ENCODE data around the gene TMEM178B. TPM values are rescaled to one million over a fixed set of nuclear protein-coding genes. Genes with fewer than 3 reads are reported as not detected.

Gene TMEM178B
- total RNA-seq, 1 experiment from 2014 or later: 1.1 TPM

GRCh38 chr7:141200191-141201108, 126.6 kb downstream of the TMEM178B start:
- Histone ChIP-seq H3K27me3 (ENCODE audit: control insufficient read depth, insufficient read depth, low read length) (no peaks in the 10 kb centered on the region), H3K36me3 (replicated peaks; ENCODE audit: control insufficient read depth, insufficient read depth, low read length) (no peaks in the 10 kb centered on the region), H3K4me3 (ENCODE audit: insufficient read depth, low read depth, low read length) (no peak overlapping the region)
- no peak for DNase-seq

GRCh38 chr7:141201145-141201885, 127.5 kb downstream of the TMEM178B start:
- DNase-seq: peak; percentile 48

GRCh38 chr7:141202535-141202934, 128.7 kb downstream of the TMEM178B start:
- Histone ChIP-seq H3K27me3 (ENCODE audit: control insufficient read depth, insufficient read depth, low read length) (no peaks in the 10 kb centered on the region), H3K36me3 (replicated peaks; ENCODE audit: control insufficient read depth, insufficient read depth, low read length) (no peaks in the 10 kb centered on the region), H3K4me3 (ENCODE audit: insufficient read depth, low read depth, low read length) (no peak overlapping the region)
- DNase-seq: no peak

More at GRCh38 chr7:141201145-141201885, 127.5 kb downstream of the TMEM178B start:
- Histone ChIP-seq H3K27me3 (ENCODE audit: control insufficient read depth, insufficient read depth, low read length) (no peaks in the 10 kb centered on the region), H3K36me3 (replicated peaks; ENCODE audit: control insufficient read depth, insufficient read depth, low read length) (no peaks in the 10 kb centered on the region), H3K4me3 (ENCODE audit: insufficient read depth, low read depth, low read length) (no peak overlapping the region)

- no peak overlapping the region for H3K4me3 ChIP-seq (ENCODE audit: insufficient read depth, low read depth, low read length)
- H3K36me3 ChIP-seq (replicated peaks; ENCODE audit: control insufficient read depth, insufficient read depth, low read length): no peaks in the 10 kb centered on the region
- no peak for DNase-seq
- no peaks in the 10 kb centered on the region for H3K27me3 ChIP-seq (ENCODE audit: control insufficient read depth, insufficient read depth, low read length)
These were observed 129.3 kb downstream of the TMEM178B start for GRCh38 chr7:141203177-141203576.

GRCh38 chr7:141203586-141203985, 129.7 kb downstream of the TMEM178B start:
- H3K36me3 ChIP-seq (replicated peaks; ENCODE audit: control insufficient read depth, insufficient read depth, low read length): no peaks in the 10 kb centered on the region
- H3K4me3 ChIP-seq (ENCODE audit: insufficient read depth, low read depth, low read length): no peak overlapping the region
- H3K27me3 ChIP-seq (ENCODE audit: control insufficient read depth, insufficient read depth, low read length): no peaks in the 10 kb centered on the region
- DNase-seq: no peak

GRCh38 chr7:141207661-141208060, 133.8 kb downstream of the TMEM178B start:
- Histone ChIP-seq H3K27me3 (ENCODE audit: control insufficient read depth, insufficient read depth, low read length) (no peaks in the 10 kb centered on the region), H3K4me3 (ENCODE audit: insufficient read depth, low read depth, low read length) (no peak overlapping the region), H3K36me3 (replicated peaks; ENCODE audit: control insufficient read depth, insufficient read depth, low read length) (no peaks in the 10 kb centered on the region)
- no peak for DNase-seq

GRCh38 chr7:141208539-141208938, 134.7 kb downstream of the TMEM178B start:
- DNase-seq: peak; percentile 48
- H3K36me3 ChIP-seq (replicated peaks; ENCODE audit: control insufficient read depth, insufficient read depth, low read length): no peaks in the 10 kb centered on the region
- no peak overlapping the region for H3K4me3 ChIP-seq (ENCODE audit: insufficient read depth, low read depth, low read length)

GRCh38 chr7:141209454-141209853, 135.6 kb downstream of the TMEM178B start:
- Histone ChIP-seq H3K4me3 (ENCODE audit: insufficient read depth, low read depth, low read length) (no peak overlapping the region), H3K36me3 (replicated peaks; ENCODE audit: control insufficient read depth, insufficient read depth, low read length) (no peaks in the 10 kb centered on the region), H3K27me3 (ENCODE audit: control insufficient read depth, insufficient read depth, low read length) (no peaks in the 10 kb centered on the region)
- no peak for DNase-seq

More at GRCh38 chr7:141208539-141208938, 134.7 kb downstream of the TMEM178B start:
- H3K27me3 ChIP-seq (ENCODE audit: control insufficient read depth, insufficient read depth, low read length): no peaks in the 10 kb centered on the region

GRCh38 chr7:141210862-141211261, 137.0 kb downstream of the TMEM178B start:
- no peak for DNase-seq
- Histone ChIP-seq H3K36me3 (replicated peaks; ENCODE audit: control insufficient read depth, insufficient read depth, low read length) (no peaks in the 10 kb centered on the region), H3K27me3 (ENCODE audit: control insufficient read depth, insufficient read depth, low read length) (no peaks in the 10 kb centered on the region), H3K4me3 (ENCODE audit: insufficient read depth, low read depth, low read length) (no peak overlapping the region)

- H3K36me3 ChIP-seq (replicated peaks; ENCODE audit: control insufficient read depth, insufficient read depth, low read length): no peaks in the 10 kb centered on the region
- no peak overlapping the region for H3K4me3 ChIP-seq (ENCODE audit: insufficient read depth, low read depth, low read length)
- DNase-seq: no peak
- no peaks in the 10 kb centered on the region for H3K27me3 ChIP-seq (ENCODE audit: control insufficient read depth, insufficient read depth, low read length)
These were observed 139.4 kb downstream of the TMEM178B start for GRCh38 chr7:141213226-141213625.

- Histone ChIP-seq H3K27me3 (ENCODE audit: control insufficient read depth, insufficient read depth, low read length) (no peaks in the 10 kb centered on the region), H3K4me3 (ENCODE audit: insufficient read depth, low read depth, low read length) (no peak overlapping the region), H3K36me3 (replicated peaks; ENCODE audit: control insufficient read depth, insufficient read depth, low read length) (no peaks in the 10 kb centered on the region)
- DNase-seq: no peak
These were observed 144.1 kb downstream of the TMEM178B start for GRCh38 chr7:141217938-141218337.

- DNase-seq: no peak
- no peaks in the 10 kb centered on the region for H3K36me3 ChIP-seq (replicated peaks; ENCODE audit: control insufficient read depth, insufficient read depth, low read length)
- H3K4me3 ChIP-seq (ENCODE audit: insufficient read depth, low read depth, low read length): no peak overlapping the region
- H3K27me3 ChIP-seq (ENCODE audit: control insufficient read depth, insufficient read depth, low read length): no peaks in the 10 kb centered on the region
These were observed 145.1 kb downstream of the TMEM178B start for GRCh38 chr7:141218941-141219340.

- DNase-seq: peak; percentile 75
- Histone ChIP-seq H3K36me3 (replicated peaks; ENCODE audit: control insufficient read depth, insufficient read depth, low read length) (no peaks in the 10 kb centered on the region), H3K4me3 (ENCODE audit: insufficient read depth, low read depth, low read length) (no peak overlapping the region), H3K27me3 (ENCODE audit: control insufficient read depth, insufficient read depth, low read length) (no peaks in the 10 kb centered on the region)
These were observed 146.5 kb downstream of the TMEM178B start for GRCh38 chr7:141220263-141220880.

- Histone ChIP-seq H3K36me3 (replicated peaks; ENCODE audit: control insufficient read depth, insufficient read depth, low read length) (no peaks in the 10 kb centered on the region), H3K4me3 (ENCODE audit: insufficient read depth, low read depth, low read length) (no peak overlapping the region), H3K27me3 (ENCODE audit: control insufficient read depth, insufficient read depth, low read length) (no peaks in the 10 kb centered on the region)
- no peak for DNase-seq
These were observed 147.2 kb downstream of the TMEM178B start for GRCh38 chr7:141221007-141221612.

Measured in H7 (cell line).